ENCODE measurements around the gene USP36. TPM values are rescaled to one million over a fixed set of nuclear protein-coding genes. Genes with fewer than 3 reads are reported as not detected.
A peak's percentile ranks its signal among the peaks of the same experiment; 100 is the strongest.
"Not testable (repeated sequence)": the region's sequence is repeated elsewhere in the genome, so short reads cannot be mapped to it uniquely, and the experiment has no call there.

USP36 gene
- total RNA-seq, 6 experiments from 2014 or later: 12.7 to 27.8 (median 18.7) TPM

DNA sequence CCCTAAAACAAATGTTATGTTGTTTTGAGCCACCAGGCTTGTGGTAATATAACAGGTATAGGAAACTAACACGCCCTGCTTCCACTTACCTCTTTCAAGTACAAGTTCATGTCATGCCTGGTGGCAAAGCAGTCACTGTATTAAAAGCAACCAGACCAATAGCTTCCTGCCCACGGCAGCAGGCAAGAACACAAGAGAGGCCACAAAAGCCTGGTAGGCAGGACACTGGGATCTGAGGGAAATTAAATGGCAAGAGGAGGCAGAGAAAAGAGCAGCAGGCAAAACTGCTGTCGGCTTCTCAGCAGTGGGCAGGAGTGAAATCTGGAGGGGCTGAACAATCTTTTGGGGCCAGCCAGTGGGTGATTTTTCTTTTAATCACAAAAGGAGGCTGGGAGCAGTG is 60.8 kb downstream of the USP36 start:
- no peaks in the 10 kb centered on the region for H3K27me3 ChIP-seq
- H3K27ac ChIP-seq: peak overlapping the region; percentile 89 to 95 (median 90)
- TF ChIP-seq, protein P1, sequence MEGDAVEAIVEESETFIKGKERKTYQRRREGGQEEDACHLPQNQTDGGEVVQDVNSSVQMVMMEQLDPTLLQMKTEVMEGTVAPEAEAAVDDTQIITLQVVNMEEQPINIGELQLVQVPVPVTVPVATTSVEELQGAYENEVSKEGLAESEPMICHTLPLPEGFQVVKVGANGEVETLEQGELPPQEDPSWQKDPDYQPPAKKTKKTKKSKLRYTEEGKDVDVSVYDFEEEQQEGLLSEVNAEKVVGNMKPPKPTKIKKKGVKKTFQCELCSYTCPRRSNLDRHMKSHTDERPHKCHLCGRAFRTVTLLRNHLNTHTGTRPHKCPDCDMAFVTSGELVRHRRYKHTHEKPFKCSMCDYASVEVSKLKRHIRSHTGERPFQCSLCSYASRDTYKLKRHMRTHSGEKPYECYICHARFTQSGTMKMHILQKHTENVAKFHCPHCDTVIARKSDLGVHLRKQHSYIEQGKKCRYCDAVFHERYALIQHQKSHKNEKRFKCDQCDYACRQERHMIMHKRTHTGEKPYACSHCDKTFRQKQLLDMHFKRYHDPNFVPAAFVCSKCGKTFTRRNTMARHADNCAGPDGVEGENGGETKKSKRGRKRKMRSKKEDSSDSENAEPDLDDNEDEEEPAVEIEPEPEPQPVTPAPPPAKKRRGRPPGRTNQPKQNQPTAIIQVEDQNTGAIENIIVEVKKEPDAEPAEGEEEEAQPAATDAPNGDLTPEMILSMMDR (IDR thresholded peaks at IDR 0.05): no peak
- no peak for TF ChIP-seq POLR2A (IDR thresholded peaks at IDR 0.05)
- DNase-seq (peak in 1 of 3 donors; percentile 36), ATAC-seq (no peak)
- peaks cover 0 to 60% (median 12%) of the 10 kb centered on the region in 4 donors for H3K4me1 ChIP-seq
- H3K36me3 ChIP-seq: no peaks in the 10 kb centered on the region
- H3K9me3 ChIP-seq: no peaks in the 10 kb centered on the region
- 25% methylated on average over 3 of the region's 3 CpGs for WGBS (ENCODE audit: insufficient coverage, low coverage, low lambda C conversion rate, missing lambda C conversion rate)
- H3K4me3 ChIP-seq: peak overlapping the region; percentile 83 to 95 (median 85)
- intact Hi-C loops (cut with DNase I): no loop called here

DNA sequence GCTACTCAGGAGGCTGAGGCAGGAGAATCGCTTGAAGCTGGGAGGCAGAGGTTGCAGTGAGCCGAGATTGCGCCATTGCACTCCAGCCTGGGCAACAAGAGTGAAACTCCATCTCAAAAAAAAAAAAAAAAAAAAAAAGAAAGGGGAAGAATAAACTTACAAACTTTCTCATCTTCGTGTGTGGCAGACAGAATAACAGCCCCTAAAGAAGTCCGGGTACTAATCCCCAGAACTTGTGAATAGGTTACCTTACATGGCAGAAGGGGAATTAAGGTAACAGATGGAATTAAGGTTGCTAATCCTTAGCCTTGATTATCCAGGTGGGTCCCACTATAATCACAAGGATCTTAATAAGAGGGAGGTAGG is 61.3 kb downstream of the USP36 start:
- intact Hi-C loops (cut with DNase I); H3K9me3 ChIP-seq; DNase-seq; H3K27me3 ChIP-seq; ATAC-seq; H3K36me3 ChIP-seq: not testable (repeated sequence)
- Histone ChIP-seq H3K27ac (peak overlapping the region; percentile 89 to 95 (median 90)), H3K4me1 (peaks cover 0 to 60% (median 12%) of the 10 kb centered on the region in 4 donors), H3K4me3 (peak overlapping the region in 1 of 3 donors; percentile 95)
- 60% methylated on average over 4 of the region's 5 CpGs for WGBS (ENCODE audit: insufficient coverage, low coverage, low lambda C conversion rate, missing lambda C conversion rate)

DNA sequence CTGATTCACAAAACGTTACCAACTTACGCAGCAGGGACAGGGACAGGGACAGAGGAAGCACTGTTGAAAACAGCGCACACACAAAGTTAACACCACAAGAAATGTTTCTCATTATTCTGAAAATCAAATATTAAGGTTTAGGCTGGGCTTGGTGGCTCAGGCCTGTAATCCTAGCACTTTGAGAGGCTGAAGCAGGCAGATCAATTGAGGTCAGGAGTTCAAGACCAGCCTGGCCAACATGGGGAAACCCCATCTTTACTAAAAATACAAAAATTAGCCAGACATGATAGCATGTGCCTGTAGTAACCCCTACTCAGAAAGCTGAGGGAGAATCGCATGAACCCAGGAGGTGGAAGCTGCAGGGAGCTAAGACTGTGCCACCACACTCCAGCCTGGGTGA is 62.7 kb downstream of the USP36 start:
- no peak overlapping the region for H3K4me3 ChIP-seq
- H3K4me1 ChIP-seq: peaks cover 0 to 59% (median 11%) of the 10 kb centered on the region in 4 donors
- no peak for DNase-seq
- no peaks in the 10 kb centered on the region for H3K36me3 ChIP-seq
- no peaks in the 10 kb centered on the region for H3K27me3 ChIP-seq
- TF ChIP-seq POLR2A (IDR thresholded peaks at IDR 0.05): no peak
- TF ChIP-seq, protein P1 (IDR thresholded peaks at IDR 0.05): no peak
- intact Hi-C loops (cut with DNase I): no loop called here
- WGBS (ENCODE audit: insufficient coverage, low coverage, low lambda C conversion rate, missing lambda C conversion rate): 37% methylated on average over 4 of the region's 4 CpGs
- ATAC-seq: no peak
- H3K9me3 ChIP-seq: no peaks in the 10 kb centered on the region
- no peak overlapping the region for H3K27ac ChIP-seq

DNA sequence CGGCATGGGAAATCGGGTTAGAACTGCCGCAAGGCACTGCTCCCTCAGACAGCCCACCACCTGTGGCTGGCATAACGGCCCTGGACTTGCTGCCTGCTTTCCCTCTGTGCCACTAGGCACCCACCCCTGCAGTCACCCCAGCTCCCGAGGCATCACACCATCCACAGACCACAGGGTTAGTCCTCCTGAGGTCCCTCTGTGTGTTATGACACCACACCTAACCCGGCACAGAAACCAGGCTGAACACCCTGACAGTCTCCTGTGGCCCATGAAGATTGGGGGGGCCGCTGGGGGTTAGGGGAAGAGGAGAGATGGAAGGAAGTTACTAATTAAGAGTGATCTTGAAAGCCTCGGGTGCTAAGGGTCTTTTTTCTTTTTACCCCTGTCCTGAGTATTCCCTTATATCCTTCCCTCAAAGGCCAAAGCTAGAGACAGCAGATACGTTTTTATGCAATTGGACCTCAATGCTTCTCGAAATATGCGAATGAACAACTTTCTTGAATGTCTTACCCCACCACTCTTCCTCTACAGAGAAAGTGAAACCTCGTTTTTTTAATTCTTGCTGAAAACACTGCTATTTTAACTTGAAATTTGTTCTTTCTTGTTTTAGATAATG is 65.5 kb downstream of the USP36 start:
- H3K4me1 ChIP-seq: peaks cover 0 to 48% (median 7%) of the 10 kb centered on the region in 4 donors
- no peaks in the 10 kb centered on the region for H3K9me3 ChIP-seq
- DNase-seq (peak in 1 of 3 donors; percentile 52), ATAC-seq (peak; percentile 16 to 60 (median 30))
- 37% methylated on average over 10 of the region's 12 CpGs for WGBS (ENCODE audit: insufficient coverage, low coverage, low lambda C conversion rate, missing lambda C conversion rate)
- H3K36me3 ChIP-seq: no peaks in the 10 kb centered on the region
- no peak overlapping the region for H3K4me3 ChIP-seq
- intact Hi-C loops (cut with DNase I): no loop called here
- TF ChIP-seq, protein P1 (IDR thresholded peaks at IDR 0.05): no peak
- TF ChIP-seq POLR2A (IDR thresholded peaks at IDR 0.05): no peak
- H3K27ac ChIP-seq: peak overlapping the region; percentile 36 to 52 (median 49)
- no peaks in the 10 kb centered on the region for H3K27me3 ChIP-seq

DNA sequence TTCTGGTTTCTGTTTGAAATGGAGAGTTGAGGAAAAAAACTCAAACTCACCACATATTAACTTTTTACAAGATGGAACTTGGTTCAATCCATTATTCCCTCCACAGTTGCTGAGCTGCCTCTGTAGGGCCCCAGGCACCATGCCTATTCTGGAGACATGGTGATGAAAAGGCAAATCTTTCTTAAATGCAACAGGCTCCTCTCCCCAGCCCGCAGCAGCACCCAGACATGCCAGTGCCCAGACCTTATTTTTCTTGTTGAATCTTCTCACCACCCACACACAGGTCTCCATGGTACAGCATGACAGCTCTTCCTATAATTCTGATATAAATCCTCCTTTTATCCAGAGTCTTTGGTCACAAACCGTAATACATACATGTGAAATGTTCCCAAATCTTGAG is 66.2 kb downstream of the USP36 start:
- peak in 1 of 4 donors; percentile 16 for ATAC-seq
- peak overlapping the region in 2 of 3 donors; percentile 36 to 49 for H3K27ac ChIP-seq
- DNase-seq: peak in 2 of 3 donors; percentile 22 to 27
- H3K4me1 ChIP-seq: peaks cover 0 to 47% (median 8%) of the 10 kb centered on the region in 4 donors
- intact Hi-C loops (cut with DNase I): no loop called here
- no peaks in the 10 kb centered on the region for H3K36me3 ChIP-seq
- TF ChIP-seq, protein P1 (IDR thresholded peaks at IDR 0.05): no peak
- no peak for TF ChIP-seq POLR2A (IDR thresholded peaks at IDR 0.05)
- no peaks in the 10 kb centered on the region for H3K27me3 ChIP-seq
- 57% methylated on average over 2 of the region's 2 CpGs for WGBS (ENCODE audit: insufficient coverage, low coverage, low lambda C conversion rate, missing lambda C conversion rate)
- H3K9me3 ChIP-seq: no peaks in the 10 kb centered on the region
- H3K4me3 ChIP-seq: no peak overlapping the region

All from right lobe of liver (tissue), 6 donors.